GM12878 (cell line): ENCODE measurements around the gene LRRC15. TPM values are rescaled to one million over a fixed set of nuclear protein-coding genes. Genes with fewer than 3 reads are reported as not detected.

Experiments
- EGR1 ChIP-seq, 2 experiments: IDR thresholded peaks; 1 replicate in 1 of 2; 2 replicates in 1 of 2; pipeline ENCODE4 v1.6.1; 2011 to 2012; ENCODE audit warnings: low read depth in 2 of 2, low read length in 2 of 2, borderline replicate concordance in 1 of 2, mild to moderate bottlenecking in 1 of 2, moderate library complexity in 1 of 2
- polyA plus RNA-seq, 11 experiments: library from polyadenylated mRNA; depleted of rRNA in 4 of 11; unstranded in 6 of 11; stranded (reverse) in 5 of 11; fragments of >200 nt; fragmentation: Nextera tagmentation in 4 of 11; fragmentation: Illumina TruSeq in 1 of 11; extraction: Ambion mirVana in 4 of 11; extraction: Trizol in 1 of 11; gene quantifications; 1 replicate in 1 of 11; 2 replicates in 10 of 11; pipeline versions ENCODE4 v1.2.1 to v1.2.3, GENCODE V29; 2011 to 2016; ENCODE audit warnings: inconsistent platforms in 2 of 11, missing spikeins in 2 of 11, low read depth in 1 of 11
- total RNA-seq, 4 experiments: library from RNA; depleted of rRNA in 3 of 4; stranded (reverse); fragments of >200 nt in 3 of 4; fragmentation: Illumina TruSeq in 1 of 4; extraction: Trizol in 1 of 4; gene quantifications; 2 replicates each; pipeline versions ENCODE4 v1.2.1 to v1.2.3, GENCODE V29; 2013 to 2021
- TF ChIP-seq, protein P1 (sequence below): IDR thresholded peaks from 2 replicates; pipeline ENCODE4 v1.6.1; 2012; ENCODE audit warnings: improper control_type of control experiment, low read depth, low read length; ENCODE audit not compliant: insufficient replicate concordance
- TF ChIP-seq, protein P2 (sequence below): IDR thresholded peaks from 2 replicates; pipeline ENCODE4 v1.6.1; 2011; ENCODE audit warnings: mild to moderate bottlenecking, low read depth, low read length, moderate library complexity; ENCODE audit not compliant: insufficient replicate concordance
- TF ChIP-seq, protein P3 (sequence below): fragments of 450-650 bp; IDR thresholded peaks from 2 replicates; pipeline ENCODE4 v1.6.1; 2016; ENCODE audit warnings: mild to moderate bottlenecking

Gene LRRC15
- total and polyA plus RNA-seq, 10 of the 15 experiments (the other 5 are each of a cell fraction or from before 2014, with no cell fraction given) = not detected

DNA sequence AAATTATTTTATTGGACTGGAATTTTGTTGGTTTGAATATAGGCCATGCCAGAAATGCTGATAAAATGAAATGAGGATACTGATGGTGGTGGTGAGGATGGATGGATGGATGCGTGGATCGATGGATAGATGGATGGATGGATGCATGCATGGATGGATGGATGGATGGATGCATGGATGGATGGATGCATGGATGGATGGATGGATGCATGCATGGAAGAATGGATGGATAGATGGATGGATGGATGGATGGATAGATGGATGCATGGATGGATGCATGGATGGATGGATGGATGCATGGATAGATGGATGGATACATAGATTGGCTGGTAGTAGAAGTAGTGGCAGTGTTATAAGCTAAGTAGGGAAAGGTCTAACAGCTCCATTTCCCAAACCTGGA is 58.5 kb downstream of the LRRC15 start (continued):
- TF ChIP-seq, protein P1, sequence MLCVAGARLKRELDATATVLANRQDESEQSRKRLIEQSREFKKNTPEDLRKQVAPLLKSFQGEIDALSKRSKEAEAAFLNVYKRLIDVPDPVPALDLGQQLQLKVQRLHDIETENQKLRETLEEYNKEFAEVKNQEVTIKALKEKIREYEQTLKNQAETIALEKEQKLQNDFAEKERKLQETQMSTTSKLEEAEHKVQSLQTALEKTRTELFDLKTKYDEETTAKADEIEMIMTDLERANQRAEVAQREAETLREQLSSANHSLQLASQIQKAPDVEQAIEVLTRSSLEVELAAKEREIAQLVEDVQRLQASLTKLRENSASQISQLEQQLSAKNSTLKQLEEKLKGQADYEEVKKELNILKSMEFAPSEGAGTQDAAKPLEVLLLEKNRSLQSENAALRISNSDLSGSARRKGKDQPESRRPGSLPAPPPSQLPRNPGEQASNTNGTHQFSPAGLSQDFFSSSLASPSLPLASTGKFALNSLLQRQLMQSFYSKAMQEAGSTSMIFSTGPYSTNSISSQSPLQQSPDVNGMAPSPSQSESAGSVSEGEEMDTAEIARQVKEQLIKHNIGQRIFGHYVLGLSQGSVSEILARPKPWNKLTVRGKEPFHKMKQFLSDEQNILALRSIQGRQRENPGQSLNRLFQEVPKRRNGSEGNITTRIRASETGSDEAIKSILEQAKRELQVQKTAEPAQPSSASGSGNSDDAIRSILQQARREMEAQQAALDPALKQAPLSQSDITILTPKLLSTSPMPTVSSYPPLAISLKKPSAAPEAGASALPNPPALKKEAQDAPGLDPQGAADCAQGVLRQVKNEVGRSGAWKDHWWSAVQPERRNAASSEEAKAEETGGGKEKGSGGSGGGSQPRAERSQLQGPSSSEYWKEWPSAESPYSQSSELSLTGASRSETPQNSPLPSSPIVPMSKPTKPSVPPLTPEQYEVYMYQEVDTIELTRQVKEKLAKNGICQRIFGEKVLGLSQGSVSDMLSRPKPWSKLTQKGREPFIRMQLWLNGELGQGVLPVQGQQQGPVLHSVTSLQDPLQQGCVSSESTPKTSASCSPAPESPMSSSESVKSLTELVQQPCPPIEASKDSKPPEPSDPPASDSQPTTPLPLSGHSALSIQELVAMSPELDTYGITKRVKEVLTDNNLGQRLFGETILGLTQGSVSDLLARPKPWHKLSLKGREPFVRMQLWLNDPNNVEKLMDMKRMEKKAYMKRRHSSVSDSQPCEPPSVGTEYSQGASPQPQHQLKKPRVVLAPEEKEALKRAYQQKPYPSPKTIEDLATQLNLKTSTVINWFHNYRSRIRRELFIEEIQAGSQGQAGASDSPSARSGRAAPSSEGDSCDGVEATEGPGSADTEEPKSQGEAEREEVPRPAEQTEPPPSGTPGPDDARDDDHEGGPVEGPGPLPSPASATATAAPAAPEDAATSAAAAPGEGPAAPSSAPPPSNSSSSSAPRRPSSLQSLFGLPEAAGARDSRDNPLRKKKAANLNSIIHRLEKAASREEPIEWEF = no peak
- TF ChIP-seq EGR1 (IDR thresholded peaks at IDR 0.05; ENCODE audit: borderline replicate concordance in 1 of 2, low read depth in 2 of 2, low read length in 2 of 2) = no peak
- TF ChIP-seq, protein P2, sequence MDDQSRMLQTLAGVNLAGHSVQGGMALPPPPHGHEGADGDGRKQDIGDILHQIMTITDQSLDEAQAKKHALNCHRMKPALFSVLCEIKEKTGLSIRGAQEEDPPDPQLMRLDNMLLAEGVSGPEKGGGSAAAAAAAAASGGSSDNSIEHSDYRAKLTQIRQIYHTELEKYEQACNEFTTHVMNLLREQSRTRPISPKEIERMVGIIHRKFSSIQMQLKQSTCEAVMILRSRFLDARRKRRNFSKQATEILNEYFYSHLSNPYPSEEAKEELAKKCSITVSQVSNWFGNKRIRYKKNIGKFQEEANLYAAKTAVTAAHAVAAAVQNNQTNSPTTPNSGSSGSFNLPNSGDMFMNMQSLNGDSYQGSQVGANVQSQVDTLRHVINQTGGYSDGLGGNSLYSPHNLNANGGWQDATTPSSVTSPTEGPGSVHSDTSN = no peak
- TF ChIP-seq, protein P3, sequence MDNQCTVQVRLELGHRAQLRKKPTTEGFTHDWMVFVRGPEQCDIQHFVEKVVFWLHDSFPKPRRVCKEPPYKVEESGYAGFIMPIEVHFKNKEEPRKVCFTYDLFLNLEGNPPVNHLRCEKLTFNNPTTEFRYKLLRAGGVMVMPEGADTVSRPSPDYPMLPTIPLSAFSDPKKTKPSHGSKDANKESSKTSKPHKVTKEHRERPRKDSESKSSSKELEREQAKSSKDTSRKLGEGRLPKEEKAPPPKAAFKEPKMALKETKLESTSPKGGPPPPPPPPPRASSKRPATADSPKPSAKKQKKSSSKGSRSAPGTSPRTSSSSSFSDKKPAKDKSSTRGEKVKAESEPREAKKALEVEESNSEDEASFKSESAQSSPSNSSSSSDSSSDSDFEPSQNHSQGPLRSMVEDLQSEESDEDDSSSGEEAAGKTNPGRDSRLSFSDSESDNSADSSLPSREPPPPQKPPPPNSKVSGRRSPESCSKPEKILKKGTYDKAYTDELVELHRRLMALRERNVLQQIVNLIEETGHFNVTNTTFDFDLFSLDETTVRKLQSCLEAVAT = no peak
- TF ChIP-seq, all 136 proteins: peak for 0
